B cell (primary cell): Measurements from ENCODE around the gene DLGAP5. TPM values are rescaled to one million over a fixed set of nuclear protein-coding genes. Genes with fewer than 3 reads are reported as not detected.

ENCODE experiments used
- ATAC-seq: fragments of 200-7000 bp; cut with Tn5 transposase; one replicate; pipeline ENCODE4 v1.10.0; 2021; ENCODE audit warnings: low read depth, mild to moderate bottlenecking, moderate number of reproducible peaks, moderate library complexity
- CTCF ChIA-PET: fragments of 350-600 bp; sonication (Branson Sonifier 250); formaldehyde crosslinking; loops from one replicate; lab custom pipeline; 2021; ENCODE audit warnings: antibody characterized with exemption, inconsistent platforms; lab: Charles Lee
- POLR2A ChIA-PET: fragments of 350-600 bp; sonication (Branson Sonifier 250); formaldehyde crosslinking; loops from one replicate; lab custom pipeline; 2021; ENCODE audit warnings: antibody characterized with exemption; lab: Charles Lee
- DNase-seq: peaks from one replicate; pipeline ENCODE4 v3.0.0; 2013
- H2AFZ ChIP-seq: 2 replicates; pipeline ENCODE4 v1.6.1; 2012; ENCODE audit warnings: mild to moderate bottlenecking, low read depth, low read length; ENCODE audit not compliant: insufficient read depth, poor library complexity, severe bottlenecking
- H3K27ac ChIP-seq, 2 donors: 1 replicate in 1 of 2; 2 replicates in 1 of 2; pipeline ENCODE4 v1.5.1; 2012 to 2013; ENCODE audit warnings: low read length in 2 of 2, mild to moderate bottlenecking in 2 of 2, moderate library complexity in 1 of 2
- H3K27me3 ChIP-seq, 4 experiments: fragments of 200-600 bp in 1 of 4; sonication (generic) in 1 of 4; replicated peaks in 1 of 4; 1 replicate in 2 of 4; 2 replicates in 2 of 4; pipeline versions ENCODE4 v1.6.1 to v1.7.0; 2013 to 2016; ENCODE audit warnings: low read length in 3 of 4, mild to moderate bottlenecking in 2 of 4, mixed read lengths in 1 of 4, moderate library complexity in 1 of 4; ENCODE audit not compliant: insufficient read depth in 4 of 4, control insufficient read depth in 3 of 4; ENCODE audit errors: control extremely low read depth in 1 of 4
- H3K36me3 ChIP-seq, 2 experiments: replicated peaks in 1 of 2; 1 replicate in 1 of 2; 2 replicates in 1 of 2; pipeline versions ENCODE4 v1.6.1 to v1.7.1; 2013; ENCODE audit warnings: low read length in 1 of 2; ENCODE audit not compliant: insufficient read depth in 2 of 2, control insufficient read depth in 1 of 2; ENCODE audit errors: control extremely low read depth in 1 of 2, extremely low read depth in 1 of 2
- H3K4me1 ChIP-seq, 2 donors: fragments of 200-600 bp in 1 of 2; sonication (generic) in 1 of 2; 1 replicate in 1 of 2; 2 replicates in 1 of 2; pipeline versions ENCODE4 v1.5.1 to v1.6.1; 2013 to 2017; ENCODE audit warnings: low read length in 2 of 2; ENCODE audit not compliant: control insufficient read depth in 2 of 2, insufficient read depth in 2 of 2
- H3K4me2 ChIP-seq: replicated peaks from 2 replicates; pipeline ENCODE3; 2012; ENCODE audit warnings: mild to moderate bottlenecking, low read depth, low read length; ENCODE audit not compliant: poor library complexity, severe bottlenecking
- H3K4me3 ChIP-seq, 5 experiments: fragments of 200-600 bp in 1 of 5; sonication (generic) in 1 of 5; 1 replicate in 3 of 5; 2 replicates in 2 of 5; pipeline versions ENCODE4 v1.5.1 to v1.7.0; 2011 to 2016; ENCODE audit warnings: low read length in 4 of 5, mild to moderate bottlenecking in 4 of 5, low read depth in 2 of 5, control low read depth in 1 of 5, moderate library complexity in 1 of 5; ENCODE audit not compliant: insufficient read depth in 1 of 5; ENCODE audit errors: control extremely low read depth in 1 of 5, extremely low read depth in 1 of 5
- H3K79me2 ChIP-seq: fragments of 200-600 bp; sonication (generic); one replicate; pipeline ENCODE4 v1.6.0; 2016; ENCODE audit warnings: low read length; ENCODE audit not compliant: control insufficient read depth, insufficient read depth
- H3K9ac ChIP-seq: fragments of 200-600 bp; sonication (generic); 2 replicates; pipeline ENCODE4 v1.6.1; 2017; ENCODE audit warnings: mild to moderate bottlenecking, low read length, moderate library complexity
- H3K9me3 ChIP-seq, 3 donors: one replicate each; pipeline versions ENCODE4 v1.6.1 to v1.7.1; 2013; ENCODE audit warnings: low read length in 2 of 3; ENCODE audit not compliant: control insufficient read depth in 2 of 3, insufficient read depth in 1 of 3; ENCODE audit errors: control extremely low read depth in 1 of 3
- H4K20me1 ChIP-seq: 2 replicates; pipeline ENCODE4 v1.6.0; 2012; ENCODE audit warnings: mild to moderate bottlenecking, low read length; ENCODE audit not compliant: insufficient read depth, control insufficient read depth, poor library complexity, severe bottlenecking
- H3K27ac Mint-ChIP-seq: one replicate; pipeline ENCODE4 v1.8.0; 2021; ENCODE audit warnings: mixed read lengths
- H3K27me3 Mint-ChIP-seq: one replicate; pipeline ENCODE4 v1.8.0; 2021; ENCODE audit warnings: mixed read lengths
- H3K4me1 Mint-ChIP-seq: one replicate; pipeline ENCODE4 v1.8.0; 2021; ENCODE audit warnings: mixed read lengths
- H3K4me3 Mint-ChIP-seq: one replicate; pipeline ENCODE4 v1.8.0; 2021; ENCODE audit warnings: mixed read lengths
- H3K9me3 Mint-ChIP-seq: one replicate; pipeline ENCODE4 v1.8.0; 2022; ENCODE audit warnings: mixed read lengths; ENCODE audit not compliant: insufficient read depth
- CTCF ChIP-seq: fragments of 200-600 bp; IDR thresholded peaks from one replicate; pipeline ENCODE4 v1.8.0; 2022; ENCODE audit warnings: antibody characterized with exemption, mild to moderate bottlenecking
- EZH2 ChIP-seq: IDR thresholded peaks from 2 replicates; pipeline ENCODE4 v1.6.1; 2012; ENCODE audit warnings: borderline replicate concordance, low read depth, mild to moderate bottlenecking, moderate library complexity, low read length; ENCODE audit not compliant: insufficient read depth, poor library complexity, severe bottlenecking
- WGBS: methylation state at CpG from one replicate; pipeline ENCODE4 v1.1.5; 2013; ENCODE audit warnings: missing lambda C conversion rate; ENCODE audit not compliant: insufficient coverage; 5-methylcytosine and 5-hydroxymethylcytosine counted together
- intact Hi-C: fragments of 100-400 bp; cut with micrococcal nuclease; formaldehyde crosslinking; loops from one replicate; pipeline ENCODE4 v1.10.0; 2022
- polyA plus RNA-seq: library from polyadenylated mRNA; depleted of rRNA; stranded (reverse); fragments of >200 nt; gene quantifications from 2 replicates; pipeline ENCODE4 v1.2.3, GENCODE V29; 2012
- total RNA-seq, 2 donors: library from RNA; stranded (reverse); fragments of 120-200 nt in 1 of 2; gene quantifications; 1 replicate in 1 of 2; 2 replicates in 1 of 2; pipeline versions ENCODE4 v1.2.3 to v1.2.4, GENCODE V29; 2013 to 2022

Gene DLGAP5
- total and polyA plus RNA-seq, 2 donors (not counting 1 experiment from before 2014, with no cell fraction given) = 0.12 TPM; not detected in 1

- no peak overlapping the region for H3K4me3 Mint-ChIP-seq
- Histone ChIP-seq H3K4me1 (no peaks in the 10 kb centered on the region), H2AFZ (no peak overlapping the region), H3K4me3 (no peak overlapping the region), H3K9me3 (no peaks in the 10 kb centered on the region), H3K36me3 (no peaks in the 10 kb centered on the region), H3K4me2 (no peak overlapping the region), H3K27ac (no peak overlapping the region), H3K27me3 (no peaks in the 10 kb centered on the region), H4K20me1 (no peaks in the 10 kb centered on the region), H3K79me2 (no peaks in the 10 kb centered on the region), H3K9ac (no peak overlapping the region)
- no peak overlapping the region for H3K27ac Mint-ChIP-seq
- POLR2A ChIA-PET = no interaction called here
- H3K4me1 Mint-ChIP-seq = no peaks in the 10 kb centered on the region
- CTCF ChIA-PET = interaction anchor here (1.3 kb wide), 1 partner anchor 11 kb away, joined by 3 read pairs; no protein-coding TSS in a partner anchor
- 98% methylated on average over 13 of the region's 17 CpGs for WGBS
- H3K9me3 Mint-ChIP-seq = no peaks in the 10 kb centered on the region
- TF ChIP-seq EZH2 (no peak), CTCF (no peak)
- no peak for DNase-seq
- H3K27me3 Mint-ChIP-seq = peaks cover 3% of the 10 kb centered on the region
- intact Hi-C loops = no loop called here
- no peak for ATAC-seq
Measured at GRCh38 chr14:55201219-55202101, 10.1 kb upstream of the DLGAP5 start.

GRCh38 chr14:55200651-55201050 is 9.3 kb upstream of the DLGAP5 start:
- Histone ChIP-seq H3K4me1 (no peaks in the 10 kb centered on the region), H3K4me2 (no peak overlapping the region), H2AFZ (no peak overlapping the region), H4K20me1 (no peaks in the 10 kb centered on the region), H3K9ac (no peak overlapping the region), H3K27me3 (no peaks in the 10 kb centered on the region), H3K27ac (no peak overlapping the region), H3K36me3 (no peaks in the 10 kb centered on the region), H3K79me2 (no peaks in the 10 kb centered on the region), H3K9me3 (no peaks in the 10 kb centered on the region), H3K4me3 (no peak overlapping the region)
- intact Hi-C loops = no loop called here
- H3K9me3 Mint-ChIP-seq = no peaks in the 10 kb centered on the region
- no peak overlapping the region for H3K27ac Mint-ChIP-seq
- H3K4me3 Mint-ChIP-seq = no peak overlapping the region
- ChIA-PET POLR2A (no interaction called here), CTCF (no interaction called here)
- WGBS = 93% methylated on average over 3 of the region's 3 CpGs
- H3K4me1 Mint-ChIP-seq = no peaks in the 10 kb centered on the region
- ATAC-seq (no peak), DNase-seq (no peak)
- no peak for TF ChIP-seq CTCF
- TF ChIP-seq EZH2 = no peak
- peaks cover 3% of the 10 kb centered on the region for H3K27me3 Mint-ChIP-seq
